Caki2 (cell line): ENCODE data around the gene RGL4. TPM values are rescaled to one million over a fixed set of nuclear protein-coding genes. Genes with fewer than 3 reads are reported as not detected.
"Not testable (repeated sequence)": the region's sequence is repeated elsewhere in the genome, so short reads cannot be mapped to it uniquely, and the experiment has no call there.

Source experiments
- DNase-seq: peaks from one replicate; pipeline ENCODE4 v3.0.0-alpha.2; 2015; ENCODE audit warnings: low read depth
- in situ Hi-C: cut with HindIII; loops from 2 replicates; pipeline ENCODE4 v1.10.0; 2016; ENCODE audit warnings: low sequenced_read_pairs, low pct_unique_long_range_greater_than_20kb, mixed read lengths
- total RNA-seq: library from RNA; depleted of rRNA; stranded (reverse); fragments of >200 nt; shearing (Covaris generic); gene quantifications from 2 replicates; pipeline ENCODE4 v1.2.3, GENCODE V29; 2014; ENCODE audit warnings: low replicate concordance

The RGL4 gene
- total RNA-seq, 1 experiment from 2014 or later, result not detected

DNA sequence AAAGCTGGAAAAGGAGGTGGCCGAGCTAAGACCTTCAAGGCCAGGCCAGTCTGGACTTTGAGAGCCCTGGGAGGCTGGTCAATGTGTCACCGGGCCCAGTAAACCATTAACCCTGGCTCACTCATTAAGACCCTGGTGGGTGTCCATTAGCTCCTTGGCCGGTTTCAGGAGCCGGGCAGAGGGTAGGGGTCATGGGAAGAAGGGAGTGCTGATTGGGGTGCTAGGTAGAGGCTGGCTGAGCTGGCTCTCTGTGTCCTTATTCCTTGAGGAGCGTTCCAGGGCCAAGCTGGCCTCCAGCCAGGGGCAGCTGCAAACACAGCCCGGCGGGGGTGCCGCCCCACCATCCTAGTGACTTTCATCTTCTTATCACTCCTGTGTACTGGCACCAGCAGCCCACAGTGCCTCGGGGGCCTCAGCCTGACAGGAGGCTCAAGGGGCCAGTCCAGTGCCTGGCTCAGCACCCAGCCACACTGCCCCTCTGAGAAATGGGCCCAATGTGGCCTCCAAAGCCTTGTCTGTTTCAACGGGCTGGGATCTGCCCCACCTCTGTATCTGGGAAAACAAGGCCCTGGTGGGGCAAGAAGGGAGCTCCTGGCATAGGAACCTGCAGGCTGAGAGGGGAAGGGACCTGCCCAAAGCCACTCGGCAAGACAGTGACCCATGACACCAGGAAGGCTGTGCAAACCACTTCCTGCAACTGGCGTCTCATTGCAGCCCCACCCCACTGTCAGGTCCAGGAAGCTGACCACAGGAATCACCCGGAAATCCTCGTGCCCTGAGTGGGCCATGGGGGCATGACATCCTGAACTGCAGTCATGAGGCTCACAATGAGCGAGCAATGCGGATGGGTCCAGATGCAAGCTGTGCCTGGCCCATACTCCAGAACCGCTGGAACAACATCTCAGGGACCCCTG lies 15.1 kb upstream of the RGL4 start:
- peak; percentile 47 for DNase-seq
- in situ Hi-C loops, result no loop called here

DNA sequence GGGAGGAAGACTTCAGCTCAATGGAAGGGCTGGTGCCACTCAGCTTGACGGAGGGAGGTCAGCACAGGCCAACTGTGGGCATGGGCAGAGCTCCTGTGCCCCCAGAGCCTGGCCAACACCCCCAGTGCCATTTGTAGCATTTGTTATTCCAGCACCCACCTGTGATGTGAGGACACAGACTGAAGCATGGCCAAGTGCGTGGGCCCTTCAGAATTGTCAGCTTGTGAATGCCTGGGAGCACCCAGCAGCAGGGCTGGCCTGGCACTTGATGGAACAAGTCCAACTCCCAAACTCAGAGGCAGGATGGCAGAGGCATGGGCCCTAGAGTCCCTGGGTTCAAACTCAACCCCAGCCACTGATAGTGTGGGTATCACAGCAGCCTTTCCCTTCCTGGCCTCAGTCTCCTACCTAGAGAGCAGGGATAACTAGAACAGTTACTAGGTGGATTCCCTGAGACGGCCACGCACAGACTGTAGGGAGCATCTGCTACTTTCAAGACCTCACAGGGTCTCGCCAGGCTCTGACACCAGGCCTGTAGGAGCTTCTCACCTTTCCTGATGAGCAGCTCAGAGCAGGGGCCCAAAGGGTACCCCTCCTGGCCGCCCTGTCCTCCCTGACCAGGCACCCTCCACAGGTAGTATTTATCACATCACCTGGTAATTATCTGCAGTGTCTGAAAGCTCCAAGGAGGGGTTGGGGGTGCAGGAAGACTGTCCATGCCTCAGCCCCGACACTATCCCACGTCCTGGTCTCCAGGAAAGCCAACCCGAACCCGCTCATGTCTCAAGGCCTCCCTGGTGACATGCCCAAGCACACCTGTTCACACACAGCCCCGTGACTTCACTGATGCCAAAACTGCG lies 13.7 kb upstream of the RGL4 start:
- in situ Hi-C loops, DNase-seq: not testable (repeated sequence)

DNA sequence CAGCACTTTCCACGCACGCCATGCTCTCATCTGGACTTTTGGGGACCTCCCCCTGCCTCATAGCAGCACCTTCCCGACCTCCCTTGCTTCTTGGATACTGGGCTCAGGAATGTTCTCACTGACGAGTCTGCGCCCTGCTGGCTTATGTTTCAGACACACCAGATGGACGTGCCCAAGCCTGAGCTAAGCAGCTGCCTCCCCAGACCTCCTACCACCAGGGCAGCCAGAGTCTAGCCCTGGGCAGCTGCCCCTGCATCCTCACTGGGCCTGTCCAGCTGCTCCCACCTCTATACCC lies 13.2 kb upstream of the RGL4 start:
- in situ Hi-C loops, result no loop called here
- no peak for DNase-seq

DNA sequence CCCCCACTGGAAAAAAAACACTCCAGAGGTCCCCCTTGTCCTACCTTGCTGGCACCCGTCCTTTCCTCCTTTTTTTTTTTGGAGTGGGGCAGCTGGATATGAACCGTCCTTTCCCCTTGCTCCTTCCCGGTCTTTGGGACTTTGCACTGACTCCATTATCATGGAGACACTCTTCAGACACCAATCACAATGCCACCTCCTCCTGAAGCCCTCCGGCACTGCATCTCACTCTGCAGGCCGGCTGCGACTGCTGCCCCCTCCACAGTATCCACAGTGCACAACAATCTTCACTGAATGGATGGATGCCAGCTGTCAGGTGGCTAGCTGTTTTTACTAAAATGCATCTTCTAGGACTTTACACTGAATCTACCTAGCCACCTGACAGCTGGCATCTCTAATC lies 12.7 kb upstream of the RGL4 start:
- DNase-seq, result no peak
- in situ Hi-C loops, result no loop called here

DNA sequence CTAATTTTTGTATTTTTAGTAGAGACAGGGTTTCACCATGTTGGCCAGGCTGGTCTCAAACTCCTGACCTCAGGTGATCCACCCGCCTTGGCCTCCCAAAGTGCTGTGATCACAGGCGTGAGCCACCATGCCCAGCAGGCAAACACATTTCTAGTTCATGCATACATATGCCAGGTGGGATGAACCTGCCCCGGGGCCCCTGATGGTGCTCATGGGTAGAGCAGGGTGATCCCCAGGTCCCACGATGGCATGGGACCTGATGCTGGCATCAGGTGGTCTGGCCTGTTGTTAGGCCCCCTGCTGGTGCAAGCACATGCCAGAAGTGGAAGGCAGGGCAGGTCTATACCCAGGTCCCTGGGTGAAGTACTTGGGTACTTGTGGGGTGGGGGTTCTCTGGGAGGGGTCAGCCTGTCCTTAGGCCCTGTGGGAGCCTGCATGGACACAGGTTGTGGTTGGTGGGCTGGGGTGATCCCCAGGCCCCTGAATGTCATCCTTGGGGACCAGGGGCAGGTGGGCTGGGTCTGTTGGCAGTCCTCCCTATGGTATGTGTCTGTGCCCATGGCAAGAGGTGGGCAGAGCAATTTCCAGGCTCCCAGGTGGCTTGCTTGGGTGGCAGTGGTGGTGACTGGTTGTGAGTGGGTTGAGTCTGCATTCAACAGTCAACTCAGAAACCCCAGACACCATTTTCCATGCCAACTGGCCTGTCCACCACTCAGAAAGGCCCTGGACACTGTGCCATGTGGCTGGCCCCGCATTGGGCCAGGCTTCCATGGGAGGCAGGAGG lies 9.6 kb upstream of the RGL4 start:
- no peak for DNase-seq
- in situ Hi-C loops, result no loop called here

DNA sequence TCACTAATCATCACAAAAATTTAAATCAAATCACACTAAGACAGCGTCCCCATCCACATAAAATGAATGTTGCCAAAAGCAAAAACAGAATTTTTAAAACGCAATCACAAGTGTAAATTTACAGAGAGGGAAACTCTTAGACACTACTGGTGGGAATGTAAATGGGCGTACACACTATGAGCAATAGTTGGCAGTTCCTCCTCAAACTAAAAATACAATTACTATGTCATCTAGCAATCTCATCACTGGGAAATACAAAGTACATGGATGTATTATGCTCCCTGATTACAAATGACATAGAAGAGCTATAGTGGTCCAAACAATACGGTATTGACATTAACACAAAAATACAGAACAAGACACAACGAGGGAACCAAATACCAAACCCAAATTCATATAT lies 8.7 kb upstream of the RGL4 start:
- in situ Hi-C loops, result no loop called here
- DNase-seq, result no peak

DNA sequence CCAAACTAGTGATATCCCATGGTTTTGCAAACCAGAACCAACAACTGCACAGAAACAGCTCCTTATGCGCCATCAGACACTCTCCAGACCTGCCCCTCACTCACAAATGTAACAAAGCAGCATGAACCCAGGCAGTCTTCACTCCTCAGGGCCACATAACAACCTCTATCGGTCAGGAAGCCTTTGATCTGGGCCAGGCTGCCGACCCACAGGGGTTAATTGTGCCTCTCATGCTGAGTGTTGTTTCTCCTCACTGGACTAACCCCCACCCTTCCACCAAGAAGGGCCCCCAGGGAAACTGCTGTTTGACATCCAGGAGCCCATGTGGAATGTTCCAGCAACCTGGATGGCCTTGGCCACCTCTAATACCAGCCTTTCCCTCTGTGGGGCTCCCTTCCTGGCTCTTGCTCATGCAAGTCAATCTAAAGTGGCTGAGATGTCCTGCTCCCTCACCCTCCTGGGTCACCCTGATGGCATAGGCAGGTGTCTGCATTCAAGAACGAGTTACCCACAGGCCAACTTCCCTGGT lies 7.9 kb upstream of the RGL4 start:
- DNase-seq, result no peak
- in situ Hi-C loops, result no loop called here

DNA sequence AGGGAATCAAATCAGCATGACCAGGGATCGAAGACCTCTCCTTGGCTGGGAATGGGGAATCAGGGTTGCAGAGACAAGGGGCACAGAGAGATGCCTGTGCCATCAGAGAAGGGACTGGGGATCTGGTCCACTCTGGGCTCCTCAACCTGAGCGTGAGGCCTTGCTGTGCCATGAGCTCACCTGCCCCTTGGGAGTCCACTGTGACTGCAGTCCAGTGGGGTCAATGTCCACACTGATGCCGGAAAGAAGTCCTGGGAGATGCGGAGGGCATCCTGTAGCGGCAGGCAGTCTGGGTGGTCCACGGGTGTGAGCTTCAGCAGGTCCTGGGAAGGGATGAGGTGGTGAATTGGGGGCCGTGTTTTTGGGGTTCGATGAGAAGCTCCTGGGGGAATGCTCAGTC lies 7.3 kb upstream of the RGL4 start:
- DNase-seq, result no peak
- in situ Hi-C loops, result no loop called here

DNA sequence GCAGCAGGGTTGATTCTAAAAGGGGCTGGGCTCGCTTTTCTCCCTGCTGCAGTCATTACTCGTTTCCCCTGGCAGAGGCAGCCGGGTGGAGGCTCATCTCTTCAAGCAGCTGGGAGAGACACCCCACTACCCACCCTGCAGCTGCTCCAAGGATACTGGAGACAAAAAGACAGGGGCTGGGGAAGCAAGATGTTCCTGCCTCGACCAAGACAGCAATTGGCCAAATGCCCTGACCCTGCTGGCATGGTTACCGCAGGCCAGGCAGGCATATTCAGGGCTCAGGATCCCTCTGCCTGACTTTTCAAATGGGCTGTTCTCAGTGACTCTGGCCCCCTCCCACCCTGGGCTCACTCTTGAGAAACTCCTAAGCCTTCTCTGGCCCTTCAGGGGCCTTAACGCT lies 6.8 kb upstream of the RGL4 start:
- no peak for DNase-seq
- in situ Hi-C loops, result no loop called here

DNA sequence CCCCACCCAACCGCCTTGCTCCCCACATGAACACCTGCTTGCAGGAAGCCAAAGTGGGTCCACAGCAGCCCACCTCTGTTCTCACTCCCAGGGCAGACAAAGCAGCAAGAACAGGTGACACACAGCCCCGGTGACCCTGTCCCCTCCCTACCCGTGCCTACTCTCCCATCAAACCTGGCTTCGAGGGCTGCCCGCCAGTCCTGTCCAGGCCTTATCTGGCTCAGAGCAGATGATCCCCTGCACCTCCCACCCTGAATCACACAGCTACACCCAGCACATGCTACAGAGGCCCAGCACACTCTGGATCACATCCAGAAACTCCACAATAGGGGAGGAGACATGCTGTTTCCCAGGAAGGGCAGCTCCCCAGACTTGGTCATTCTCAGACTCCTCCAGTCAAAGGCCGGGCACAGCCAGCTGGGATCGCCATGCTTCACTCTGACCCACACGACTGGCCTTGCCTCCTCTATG lies 6.2 kb upstream of the RGL4 start:
- DNase-seq, result no peak
- in situ Hi-C loops, result no loop called here

DNA sequence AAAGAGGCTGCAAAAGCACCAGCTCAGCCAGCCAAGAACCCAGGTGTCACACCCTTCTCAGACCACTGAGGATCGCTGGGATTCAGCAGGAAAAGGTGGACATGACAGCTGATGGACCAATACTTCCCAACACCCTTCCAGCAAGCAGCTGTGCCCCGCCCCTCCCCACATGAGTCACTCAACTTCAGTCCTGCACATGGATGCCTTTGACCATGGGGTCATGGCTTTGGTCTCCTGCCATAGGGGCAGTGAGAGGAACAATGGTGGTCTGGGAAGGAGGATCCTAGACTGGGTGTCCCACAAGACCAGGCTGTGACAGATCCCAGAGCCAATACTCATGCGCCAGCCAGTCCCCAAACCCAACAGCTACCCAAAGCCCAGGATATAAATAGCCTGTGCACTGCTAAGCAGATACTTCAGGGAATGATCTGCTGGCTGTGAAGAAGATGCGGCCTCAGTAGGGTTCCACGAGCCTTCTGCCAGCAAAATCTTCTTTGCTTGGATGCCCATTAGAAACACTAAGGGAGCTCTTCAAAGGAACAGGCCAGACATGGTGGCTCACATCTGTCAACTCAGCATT lies 5.5 kb upstream of the RGL4 start:
- in situ Hi-C loops, result no loop called here
- peak; percentile 21 for DNase-seq

DNA sequence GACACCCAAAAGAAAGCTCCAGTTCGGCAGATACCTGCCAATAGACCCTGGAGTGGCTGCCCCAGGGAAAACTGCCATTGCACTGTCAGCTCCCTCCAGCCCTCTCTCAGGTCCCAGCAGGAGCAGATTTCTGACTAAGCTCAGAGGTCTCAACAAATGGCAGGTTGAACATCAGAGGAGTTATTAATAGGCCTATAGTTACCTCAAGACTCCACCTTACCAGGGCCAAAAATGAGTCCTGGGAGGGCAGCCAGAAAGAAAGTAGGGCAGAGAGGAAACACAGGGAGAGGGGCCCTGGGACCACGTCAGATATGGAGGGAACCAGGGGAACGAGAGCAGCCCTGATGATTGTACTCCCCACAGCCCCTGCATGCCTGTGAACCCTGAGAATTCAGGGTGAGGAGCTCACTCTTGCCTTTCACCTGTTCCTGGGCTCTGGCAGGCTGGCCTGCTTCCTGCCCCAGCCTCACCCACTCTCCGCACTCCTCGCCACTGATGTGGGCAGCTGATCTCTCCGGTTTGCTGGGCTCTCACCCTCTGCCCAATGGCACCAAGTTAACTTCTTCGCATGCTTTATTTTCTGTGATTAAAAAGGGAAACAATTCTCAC lies 4.3 kb upstream of the RGL4 start:
- in situ Hi-C loops, result no loop called here
- DNase-seq, result no peak

DNA sequence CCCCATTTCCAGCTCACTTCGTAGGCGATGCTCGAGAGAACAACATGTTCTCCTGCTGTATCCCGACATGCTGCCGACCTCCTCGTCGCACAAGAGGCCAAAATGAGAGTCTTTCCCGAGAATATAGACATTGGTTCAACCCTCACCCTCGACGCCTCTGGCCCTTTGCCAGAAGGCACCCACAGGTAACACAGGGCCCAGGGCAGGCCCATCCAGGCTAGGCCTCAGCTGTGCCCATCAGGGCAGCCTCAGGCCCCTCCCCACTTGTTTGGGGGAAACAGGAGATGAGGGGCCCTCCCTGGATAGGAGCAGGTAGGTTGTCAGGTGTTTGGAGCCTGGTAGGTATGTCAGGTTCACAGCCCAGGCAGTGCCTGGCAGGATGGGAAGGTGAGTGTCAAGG lies 2.7 kb upstream of the RGL4 start:
- no peak for DNase-seq
- in situ Hi-C loops, result no loop called here

DNA sequence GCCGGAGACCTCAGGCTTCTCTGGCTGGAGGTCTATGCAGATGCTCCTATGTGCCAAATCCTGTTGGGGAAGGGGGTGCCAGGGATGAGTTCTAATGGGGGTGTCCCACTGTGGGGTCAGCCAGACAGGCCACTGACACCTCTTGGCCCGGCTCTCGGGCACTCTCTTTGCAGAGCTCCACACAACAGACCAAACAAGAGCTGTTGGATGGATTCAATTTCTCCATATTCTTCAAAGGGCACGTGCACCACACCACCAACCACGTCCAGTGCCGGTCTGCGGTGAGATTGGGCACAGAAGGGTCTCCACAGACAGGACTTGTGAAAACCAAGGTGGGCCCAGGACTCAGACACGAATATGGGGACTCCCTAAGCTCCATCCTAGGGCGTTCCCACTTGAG lies 2.2 kb upstream of the RGL4 start:
- DNase-seq, result no peak
- in situ Hi-C loops, result no loop called here

DNA sequence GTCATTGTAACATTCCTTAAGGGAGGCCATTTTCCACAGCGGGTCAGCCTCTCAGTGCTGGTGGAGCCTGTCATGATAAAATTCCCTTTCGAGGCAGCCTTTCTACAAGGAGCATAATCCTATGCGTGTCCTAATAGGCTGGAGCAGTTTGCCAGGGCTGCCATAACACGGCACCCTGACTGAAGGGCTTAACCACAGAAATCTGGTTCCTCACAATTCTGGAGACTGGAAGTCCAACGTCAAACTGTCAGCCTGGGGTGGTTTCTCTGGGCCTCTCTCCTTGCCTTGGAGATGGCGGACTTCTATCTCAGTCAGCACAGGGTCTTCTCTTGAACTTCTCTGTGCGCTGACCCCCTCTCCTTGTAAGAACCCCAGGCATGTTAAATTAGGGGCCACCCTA lies 1.4 kb upstream of the RGL4 start:
- in situ Hi-C loops, result no loop called here
- DNase-seq, result no peak

DNA sequence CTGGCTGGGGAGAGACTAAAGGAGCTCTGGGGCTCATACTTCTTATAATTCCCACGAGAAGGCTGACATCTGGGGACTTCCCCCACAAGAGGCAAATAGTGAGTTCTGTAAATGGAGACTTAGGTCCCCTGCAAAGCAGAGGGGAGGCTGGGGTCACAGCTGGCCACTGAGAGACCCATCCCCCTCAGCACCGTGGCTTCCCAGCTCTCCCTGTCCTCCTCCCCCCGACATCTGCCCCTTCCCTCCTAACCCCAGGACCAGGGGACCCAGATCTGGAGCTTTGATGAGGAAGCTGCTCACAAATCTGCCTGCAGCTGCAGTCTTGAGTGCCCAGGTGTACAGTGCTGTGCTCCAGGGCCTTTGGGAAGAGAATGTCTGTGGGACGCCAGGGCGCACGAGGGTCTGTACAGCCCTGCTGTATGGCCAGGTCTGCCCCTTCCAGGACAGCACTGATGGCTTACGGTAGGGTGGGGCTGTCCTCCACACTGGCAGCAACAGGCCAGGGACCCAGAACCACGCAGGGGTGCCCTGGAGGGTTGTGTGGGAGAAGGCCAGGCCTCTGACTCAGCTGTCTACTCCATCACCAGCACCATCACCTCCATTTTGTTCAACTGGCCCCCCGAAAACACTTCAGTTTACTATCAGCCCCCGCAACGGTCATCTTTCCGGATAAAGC lies 1.1 kb downstream of the RGL4 start:
- in situ Hi-C loops, result no loop called here
- no peak for DNase-seq

DNA sequence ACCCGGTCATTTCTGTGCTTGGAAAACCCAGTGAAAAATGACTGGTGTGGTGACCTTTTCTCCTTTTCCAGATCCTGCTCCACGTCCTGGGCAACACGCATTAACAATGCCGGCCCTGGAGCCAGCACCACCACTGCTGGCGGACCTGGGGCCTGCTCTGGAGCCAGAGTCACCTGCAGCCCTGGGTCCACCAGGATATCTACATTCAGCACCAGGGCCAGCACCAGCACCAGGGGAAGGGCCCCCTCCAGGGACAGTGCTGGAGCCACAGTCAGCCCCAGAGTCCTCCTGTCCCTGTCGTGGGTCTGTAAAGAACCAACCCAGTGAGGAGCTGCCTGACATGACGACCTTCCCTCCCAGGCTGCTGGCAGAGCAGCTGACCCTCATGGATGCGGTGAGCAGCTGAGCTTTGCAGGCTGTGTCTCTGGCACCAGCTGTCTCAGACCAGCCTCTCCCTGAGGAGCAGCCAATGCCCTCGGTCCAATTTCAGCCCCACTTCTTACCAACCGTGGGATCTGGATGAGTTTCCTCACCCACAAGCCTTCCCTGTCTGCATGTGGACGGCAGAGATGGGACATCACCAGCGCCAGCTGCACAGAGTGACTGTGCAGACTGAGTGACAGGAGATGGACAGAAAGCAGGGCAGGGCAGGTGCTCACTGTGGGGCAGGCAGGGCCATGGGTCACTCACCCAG lies 1.9 kb downstream of the RGL4 start:
- in situ Hi-C loops, result no loop called here
- no peak for DNase-seq
